ENCODE measurements around the gene MYL11. TPM values are rescaled to one million over a fixed set of nuclear protein-coding genes. Genes with fewer than 3 reads are reported as not detected.

Gene MYL11
- total RNA-seq, 2 experiments from 2014 or later = 0.67 to 0.86 TPM

- H3K9me3 Mint-ChIP-seq = no peaks in the 10 kb centered on the region
- CTCF ChIA-PET = interaction anchor here (0.6 to 1.6 kb wide), 4 partner anchors 14 to 177 kb away, joined by 3 to 6 read pairs (median 4); partner anchors contain the start of gene SEPTIN1
- peaks cover 18% of the 10 kb centered on the region for H3K36me3 Mint-ChIP-seq (ENCODE audit: low read depth)
- peak overlapping the region; percentile 94 for H3K4me3 Mint-ChIP-seq
- DNase-seq = no peak
- no peaks in the 10 kb centered on the region for H3K27me3 Mint-ChIP-seq (ENCODE audit: low read depth)
- H3K4me1 Mint-ChIP-seq (ENCODE audit: low read depth) = peaks cover 46% of the 10 kb centered on the region
- H3K27ac Mint-ChIP-seq = peak overlapping the region; percentile 72
- intact Hi-C loops (cut with micrococcal nuclease) = no loop called here
Measured at GRCh38 chr16:30368792-30369090, 5.9 kb upstream of the MYL11 start.

GRCh38 chr16:30369091-30369937 is 5.3 kb upstream of the MYL11 start:
- peaks cover 46% of the 10 kb centered on the region for H3K4me1 Mint-ChIP-seq (ENCODE audit: low read depth)
- H3K9me3 Mint-ChIP-seq = no peaks in the 10 kb centered on the region
- CTCF ChIA-PET = interaction anchor here (0.6 to 1.6 kb wide), 5 partner anchors 14 to 177 kb away, joined by 3 to 6 read pairs (median 5); partner anchors contain the start of gene SEPTIN1
- no peaks in the 10 kb centered on the region for H3K27me3 Mint-ChIP-seq (ENCODE audit: low read depth)
- peak overlapping the region; percentile 72 for H3K27ac Mint-ChIP-seq
- peaks cover 18% of the 10 kb centered on the region for H3K36me3 Mint-ChIP-seq (ENCODE audit: low read depth)
- intact Hi-C loops (cut with micrococcal nuclease) = no loop called here
- H3K4me3 Mint-ChIP-seq = peak overlapping the region; percentile 94
- DNase-seq = no peak

- CTCF ChIA-PET = interaction anchor here (1.0 to 1.6 kb wide), 3 partner anchors 13 to 40 kb away, joined by 5 to 9 read pairs (median 6); partner anchors contain the start of gene SEPTIN1
- DNase-seq = no peak
- Mint-ChIP-seq H3K27me3 (ENCODE audit: low read depth) (no peaks in the 10 kb centered on the region), H3K27ac (no peak overlapping the region), H3K9me3 (no peaks in the 10 kb centered on the region), H3K4me3 (peak overlapping the region; percentile 94), H3K4me1 (ENCODE audit: low read depth) (peaks cover 45% of the 10 kb centered on the region), H3K36me3 (ENCODE audit: low read depth) (peaks cover 16% of the 10 kb centered on the region)
- intact Hi-C loops (cut with micrococcal nuclease) = loop anchor here (1.0 to 10.0 kb wide), 12 partner anchors 8 to 555 kb away; partner anchors contain the start of genes ALDOA, CD2BP2, FBRS and FBXL19
Measured at GRCh38 chr16:30369938-30370455, 4.6 kb upstream of the MYL11 start.

GRCh38 chr16:30370456-30371247 is 4.0 kb upstream of the MYL11 start, which contains the start of gene TBC1D10B:
Gene TBC1D10B (minus strand): TSS chr16:30370494. CDS start chr16:30370183, 311 bp downstream.
- CTCF ChIA-PET = interaction anchor here (0.8 to 2.7 kb wide), 7 partner anchors 13 to 258 kb away, joined by 3 to 10 read pairs (median 6); partner anchors contain the start of genes SEPTIN1 and ZNF771
- peaks cover 12% of the 10 kb centered on the region for H3K36me3 Mint-ChIP-seq (ENCODE audit: low read depth)
- no peaks in the 10 kb centered on the region for H3K27me3 Mint-ChIP-seq (ENCODE audit: low read depth)

GRCh38 chr16:30371248-30371816 is 3.3 kb upstream of the MYL11 start:
- CTCF ChIA-PET = interaction anchor here (0.6 to 2.7 kb wide), 8 partner anchors 11 to 259 kb away, joined by 3 to 10 read pairs (median 5); partner anchors contain the start of genes SEPTIN1 and ZNF771
- H3K27ac Mint-ChIP-seq = peak overlapping the region; percentile 98
- no peaks in the 10 kb centered on the region for H3K27me3 Mint-ChIP-seq (ENCODE audit: low read depth)
- no peak for DNase-seq
- peaks cover 38% of the 10 kb centered on the region for H3K4me1 Mint-ChIP-seq (ENCODE audit: low read depth)
- intact Hi-C loops (cut with micrococcal nuclease) = loop anchor here (1.0 to 10.0 kb wide), 6 partner anchors 164 to 553 kb away; partner anchors contain the start of genes ALDOA, FBRS, FBXL19 and MVP
- peaks cover 11% of the 10 kb centered on the region for H3K36me3 Mint-ChIP-seq (ENCODE audit: low read depth)
- peak overlapping the region; percentile 91 for H3K4me3 Mint-ChIP-seq
- no peaks in the 10 kb centered on the region for H3K9me3 Mint-ChIP-seq

More at GRCh38 chr16:30370456-30371247, 4.0 kb upstream of the MYL11 start, which contains the start of gene TBC1D10B:
- DNase-seq = peak; percentile 100
- H3K4me3 Mint-ChIP-seq = peak within 1 kb of the TSS; percentile 94
- peak within 1 kb of the TSS; percentile 98 for H3K27ac Mint-ChIP-seq
- H3K9me3 Mint-ChIP-seq = no peaks in the 10 kb centered on the region
- intact Hi-C loops (cut with micrococcal nuclease) = loop anchor here (1.0 to 10.0 kb wide), 13 partner anchors 8 to 554 kb away; partner anchors contain the start of genes ALDOA, CD2BP2, FBRS and FBXL19
- H3K4me1 Mint-ChIP-seq (ENCODE audit: low read depth) = peaks cover 40% of the 10 kb centered on the region

- no peak for DNase-seq
- intact Hi-C loops (cut with micrococcal nuclease) = loop anchor here (5.0 to 10.0 kb wide), 2 partner anchors 550 to 553 kb away; partner anchors contain the start of genes FBXL19 and MVP
- CTCF ChIA-PET = interaction anchor here (0.6 to 2.7 kb wide), 5 partner anchors 11 to 86 kb away, joined by 3 to 10 read pairs (median 6); partner anchors contain the start of genes SEPTIN1 and ZNF771
- Mint-ChIP-seq H3K9me3 (no peaks in the 10 kb centered on the region), H3K4me1 (ENCODE audit: low read depth) (peaks cover 32% of the 10 kb centered on the region), H3K4me3 (peak overlapping the region; percentile 91), H3K27ac (peak overlapping the region; percentile 98), H3K27me3 (ENCODE audit: low read depth) (no peaks in the 10 kb centered on the region), H3K36me3 (ENCODE audit: low read depth) (peaks cover 6% of the 10 kb centered on the region)
Measured at GRCh38 chr16:30372038-30372712, 2.4 kb upstream of the MYL11 start.

GRCh38 chr16:30372725-30373124 is 1.9 kb upstream of the MYL11 start:
- H3K27ac Mint-ChIP-seq = no peak overlapping the region
- DNase-seq = no peak
- peaks cover 29% of the 10 kb centered on the region for H3K4me1 Mint-ChIP-seq (ENCODE audit: low read depth)
- no peaks in the 10 kb centered on the region for H3K27me3 Mint-ChIP-seq (ENCODE audit: low read depth)
- CTCF ChIA-PET = interaction anchor here (2.7 kb wide), 1 partner anchor 37 kb away, joined by 10 read pairs; no protein-coding TSS in a partner anchor
- intact Hi-C loops (cut with micrococcal nuclease) = loop anchor here (5.0 to 10.0 kb wide), 2 partner anchors 550 to 552 kb away; partner anchors contain the start of genes FBXL19 and MVP
- H3K4me3 Mint-ChIP-seq = no peak overlapping the region
- H3K9me3 Mint-ChIP-seq = no peaks in the 10 kb centered on the region
- H3K36me3 Mint-ChIP-seq (ENCODE audit: low read depth) = peaks cover 4% of the 10 kb centered on the region

GRCh38 chr16:30375864-30376263 is 1.3 kb downstream of the MYL11 start:
- no peaks in the 10 kb centered on the region for H3K27me3 Mint-ChIP-seq (ENCODE audit: low read depth)
- no peaks in the 10 kb centered on the region for H3K9me3 Mint-ChIP-seq
- peak overlapping the region; percentile 99 for H3K27ac Mint-ChIP-seq
- no peak for DNase-seq
- H3K36me3 Mint-ChIP-seq (ENCODE audit: low read depth) = peaks cover 21% of the 10 kb centered on the region
- peaks cover 40% of the 10 kb centered on the region for H3K4me1 Mint-ChIP-seq (ENCODE audit: low read depth)
- intact Hi-C loops (cut with micrococcal nuclease) = loop anchor here (5.0 to 10.0 kb wide), 2 partner anchors 96 to 549 kb away; partner anchors contain the start of genes FBXL19 and ITGAL
- H3K4me3 Mint-ChIP-seq = no peak overlapping the region
- CTCF ChIA-PET = no interaction called here

- Mint-ChIP-seq H3K4me1 (ENCODE audit: low read depth) (peaks cover 40% of the 10 kb centered on the region), H3K36me3 (ENCODE audit: low read depth) (peaks cover 25% of the 10 kb centered on the region), H3K27me3 (ENCODE audit: low read depth) (no peaks in the 10 kb centered on the region), H3K27ac (peak overlapping the region; percentile 99), H3K9me3 (no peaks in the 10 kb centered on the region), H3K4me3 (no peak overlapping the region)
- no peak for DNase-seq
- CTCF ChIA-PET = no interaction called here
- intact Hi-C loops (cut with micrococcal nuclease) = loop anchor here (5.0 to 10.0 kb wide), 2 partner anchors 96 to 548 kb away; partner anchors contain the start of genes FBXL19 and ITGAL
Measured at GRCh38 chr16:30376461-30376902, 1.9 kb downstream of the MYL11 start.

- Mint-ChIP-seq H3K27ac (peak overlapping the region; percentile 99), H3K27me3 (ENCODE audit: low read depth) (no peaks in the 10 kb centered on the region), H3K36me3 (ENCODE audit: low read depth) (peaks cover 25% of the 10 kb centered on the region), H3K4me1 (ENCODE audit: low read depth) (peaks cover 37% of the 10 kb centered on the region), H3K4me3 (peak overlapping the region; percentile 99), H3K9me3 (no peaks in the 10 kb centered on the region)
- CTCF ChIA-PET = interaction anchor here (1.1 kb wide), 1 partner anchor 32 kb away, joined by 3 read pairs; no protein-coding TSS in a partner anchor
- DNase-seq = no peak
- intact Hi-C loops (cut with micrococcal nuclease) = loop anchor here (5.0 to 10.0 kb wide), 2 partner anchors 95 to 548 kb away; partner anchors contain the start of genes FBXL19 and ITGAL
Measured at GRCh38 chr16:30377050-30377811, 2.6 kb downstream of the MYL11 start.
